ENCODE results near the gene SAG. TPM values are rescaled to one million over a fixed set of nuclear protein-coding genes. Genes with fewer than 3 reads are reported as not detected.

SAG gene
- total and polyA plus RNA-seq, 4 donors: not detected

GRCh38 chr2:233267516-233268245, 39.9 kb upstream of the SAG start:
- H3K4me1 ChIP-seq (ENCODE audit: control insufficient read depth in 4 of 4, insufficient read depth in 4 of 4, low read length in 3 of 4): peaks cover 0 to 22% (median 6%) of the 10 kb centered on the region in 4 donors
- H3K9me3 ChIP-seq (ENCODE audit: control insufficient read depth in 4 of 4, low read length in 3 of 4): no peaks in the 10 kb centered on the region
- TF ChIP-seq SP1 (IDR thresholded peaks at IDR 0.05): peak; percentile 17
- no peak for TF ChIP-seq HNF4A (conservative IDR thresholded peaks at IDR 0.05)
- no peak for TF ChIP-seq EGR1 (IDR thresholded peaks at IDR 0.05; ENCODE audit: low read depth in 2 of 2)
- no peak for TF ChIP-seq JUND (IDR thresholded peaks at IDR 0.05)
- no peak for TF ChIP-seq FOXA2 (IDR thresholded peaks at IDR 0.05)
- TF ChIP-seq REST (IDR thresholded peaks at IDR 0.05): no peak
- TF ChIP-seq HNF4G (IDR thresholded peaks at IDR 0.05): no peak
- TF ChIP-seq GABPA (IDR thresholded peaks at IDR 0.05 in 1 of 2, conservative IDR thresholded peaks at IDR 0.05 in 1 of 2): peak in 1 of 2 donors; percentile 29
- no peak for TF ChIP-seq ATF3 (IDR thresholded peaks at IDR 0.05)
- TF ChIP-seq NR2F2 (IDR thresholded peaks at IDR 0.05): no peak
- TF ChIP-seq MAX (IDR thresholded peaks at IDR 0.05): no peak
- TF ChIP-seq FOXA1 (IDR thresholded peaks at IDR 0.05): no peak
- no peak for TF ChIP-seq TAF1 (conservative IDR thresholded peaks at IDR 0.05)
- TF ChIP-seq YY1 (IDR thresholded peaks at IDR 0.05): no peak
- no peak overlapping the region for H3K9ac ChIP-seq (ENCODE audit: low read depth in 1 of 2, low read length in 2 of 2)
- peaks cover 4 to 52% (median 44%) of the 10 kb centered on the region in 4 donors for H3K36me3 ChIP-seq (ENCODE audit: control insufficient read depth in 4 of 4, insufficient read depth in 3 of 4, low read depth in 1 of 4, low read length in 3 of 4)
- H3K27ac ChIP-seq (ENCODE audit: low read depth in 1 of 2, low read length in 2 of 2): peak overlapping the region in 1 of 2 donors; percentile 4
- H3K4me3 ChIP-seq (ENCODE audit: low read depth in 1 of 3, low read length in 3 of 3): no peak overlapping the region
- no peak for DNase-seq (ENCODE audit: low spot score)
- 87% methylated on average over 6 of the region's 6 CpGs for WGBS
- H3K27me3 ChIP-seq (ENCODE audit: control insufficient read depth in 4 of 4, insufficient read depth in 4 of 4, low read length in 3 of 4): no peaks in the 10 kb centered on the region

GRCh38 chr2:233270366-233270765, 37.2 kb upstream of the SAG start:
- Histone ChIP-seq H3K4me1 (ENCODE audit: control insufficient read depth in 4 of 4, insufficient read depth in 4 of 4, low read length in 3 of 4) (peaks cover 0 to 12% (median 6%) of the 10 kb centered on the region in 4 donors), H3K27ac (ENCODE audit: low read depth in 1 of 2, low read length in 2 of 2) (no peak overlapping the region), H3K4me3 (ENCODE audit: low read depth in 1 of 3, low read length in 3 of 3) (no peak overlapping the region), H3K27me3 (ENCODE audit: control insufficient read depth in 4 of 4, insufficient read depth in 4 of 4, low read length in 3 of 4) (no peaks in the 10 kb centered on the region), H3K36me3 (ENCODE audit: control insufficient read depth in 4 of 4, insufficient read depth in 3 of 4, low read depth in 1 of 4, low read length in 3 of 4) (peaks cover 8 to 57% (median 48%) of the 10 kb centered on the region in 4 donors), H3K9me3 (ENCODE audit: control insufficient read depth in 4 of 4, low read length in 3 of 4) (no peaks in the 10 kb centered on the region), H3K9ac (ENCODE audit: low read depth in 1 of 2, low read length in 2 of 2) (no peak overlapping the region)
- TF ChIP-seq RAD21 (IDR thresholded peaks at IDR 0.05): no peak
- TF ChIP-seq CTCF (IDR thresholded peaks at IDR 0.05; ENCODE audit: low read depth, low read length, missing input control): no peak
- no peak for TF ChIP-seq RXRA (IDR thresholded peaks at IDR 0.05)
- no peak for TF ChIP-seq REST (IDR thresholded peaks at IDR 0.05)
- no peak for TF ChIP-seq FOXA1 (IDR thresholded peaks at IDR 0.05)
- no peak for TF ChIP-seq HNF4G (IDR thresholded peaks at IDR 0.05)
- no peak for TF ChIP-seq SP1 (IDR thresholded peaks at IDR 0.05)
- TF ChIP-seq HNF4A (conservative IDR thresholded peaks at IDR 0.05): no peak
- TF ChIP-seq JUND (IDR thresholded peaks at IDR 0.05): no peak
- no peak for TF ChIP-seq ATF3 (IDR thresholded peaks at IDR 0.05)
- WGBS: 65% methylated on average over 5 of the region's 5 CpGs
- no peak for DNase-seq (ENCODE audit: low spot score)

Data from liver (tissue), 9 donors.